Fibroblast of pulmonary artery (primary cell): ENCODE results near the gene GALNT18.
"Not testable (repeated sequence)": the region's sequence is repeated elsewhere in the genome, so short reads cannot be mapped to it uniquely, and the experiment has no call there.

Source experiments
- DNase-seq: peaks from one replicate; pipeline ENCODE4 v3.0.0-alpha.2; 2010; ENCODE audit warnings: low read depth
- H3K4me3 ChIP-seq: replicated peaks from 2 replicates; pipeline ENCODE4 v1.5.1; 2011; ENCODE audit warnings: low read depth, mild to moderate bottlenecking, control low read depth, low read length, moderate library complexity
- CTCF ChIP-seq: IDR thresholded peaks from 2 replicates; pipeline ENCODE4 v1.5.1; 2011; ENCODE audit warnings: mild to moderate bottlenecking, control low read depth, low read length, inconsistent platforms; ENCODE audit errors: missing control alignments

Gene GALNT18

DNA sequence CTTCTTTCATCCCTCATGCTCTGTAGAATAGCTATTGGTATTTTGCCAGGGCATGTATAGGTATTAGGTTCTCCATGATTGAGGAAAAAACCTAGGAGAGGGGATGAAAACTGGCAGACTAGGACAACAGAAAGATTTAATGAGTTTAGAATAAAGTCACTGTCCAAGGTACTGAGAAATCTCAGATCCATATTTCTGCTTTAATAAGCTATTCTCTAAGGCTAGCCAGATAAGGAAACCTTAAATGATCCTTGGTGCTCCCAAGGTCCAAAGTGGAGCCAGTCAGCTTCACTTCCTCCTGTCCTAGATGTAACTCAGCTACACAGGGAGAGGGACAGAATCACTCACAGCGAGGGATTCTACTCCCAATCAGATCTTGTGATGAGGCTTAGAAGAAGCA lies 255.0 kb downstream of the GALNT18 start:
- TF ChIP-seq CTCF, result no peak
- H3K4me3 ChIP-seq, result no peak overlapping the region
- DNase-seq, result peak; percentile 25

GRCh38 chr11:11363674-11364073 lies 258.1 kb downstream of the GALNT18 start:
- no peak for TF ChIP-seq CTCF
- no peak for DNase-seq

GRCh38 chr11:11359611-11360010 lies 262.2 kb downstream of the GALNT18 start:
- TF ChIP-seq CTCF, result no peak
- H3K4me3 ChIP-seq, result no peak overlapping the region
- no peak for DNase-seq

More at GRCh38 chr11:11363674-11364073, 258.1 kb downstream of the GALNT18 start:
- H3K4me3 ChIP-seq, result no peak overlapping the region

- no peak for DNase-seq
- no peak for TF ChIP-seq CTCF
These were observed 265.0 kb downstream of the GALNT18 start for GRCh38 chr11:11356842-11357241.

GRCh38 chr11:11352878-11353277 lies 268.9 kb downstream of the GALNT18 start, which contains the start of gene CSNK2A3:
Gene CSNK2A3, minus strand, starts transcription at chr11:11353250. Its CDS starts 131 bp downstream, at chr11:11353119.
- not testable (repeated sequence) for H3K4me3 ChIP-seq, DNase-seq

More at GRCh38 chr11:11356842-11357241, 265.0 kb downstream of the GALNT18 start:
- H3K4me3 ChIP-seq, result no peak overlapping the region

- H3K4me3 ChIP-seq, DNase-seq: not testable (repeated sequence)
These were observed 270.0 kb downstream of the GALNT18 start for GRCh38 chr11:11351851-11352250.

DNA sequence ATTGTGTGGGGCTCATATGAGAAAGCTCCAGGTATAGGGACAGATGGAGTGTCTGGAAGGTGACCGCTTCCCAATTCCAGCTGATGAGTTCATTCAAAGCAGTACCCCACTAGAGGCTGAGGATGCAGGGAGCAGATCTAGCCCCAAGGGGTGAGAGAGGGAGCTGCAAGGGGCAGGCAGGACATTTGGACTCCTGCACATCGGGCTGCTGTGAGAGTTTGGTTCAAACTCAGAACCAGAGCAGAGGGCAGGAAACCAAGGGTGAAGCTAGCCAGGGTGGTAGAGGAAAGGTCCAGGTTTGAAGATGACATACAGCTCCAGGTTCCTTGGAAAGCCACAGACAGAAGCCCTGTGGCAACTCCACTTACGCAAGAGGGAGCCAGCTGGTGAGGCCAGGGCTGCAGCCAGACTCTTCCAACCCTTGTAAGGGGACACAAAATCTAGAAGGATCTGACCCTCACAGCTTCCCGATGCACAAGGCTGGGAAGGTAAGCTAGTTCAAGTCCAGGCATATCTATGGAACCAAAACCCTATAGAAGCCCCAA lies 270.7 kb downstream of the GALNT18 start:
- no peak for TF ChIP-seq CTCF
- DNase-seq, result peak; percentile 2
- no peak overlapping the region for H3K4me3 ChIP-seq

DNA sequence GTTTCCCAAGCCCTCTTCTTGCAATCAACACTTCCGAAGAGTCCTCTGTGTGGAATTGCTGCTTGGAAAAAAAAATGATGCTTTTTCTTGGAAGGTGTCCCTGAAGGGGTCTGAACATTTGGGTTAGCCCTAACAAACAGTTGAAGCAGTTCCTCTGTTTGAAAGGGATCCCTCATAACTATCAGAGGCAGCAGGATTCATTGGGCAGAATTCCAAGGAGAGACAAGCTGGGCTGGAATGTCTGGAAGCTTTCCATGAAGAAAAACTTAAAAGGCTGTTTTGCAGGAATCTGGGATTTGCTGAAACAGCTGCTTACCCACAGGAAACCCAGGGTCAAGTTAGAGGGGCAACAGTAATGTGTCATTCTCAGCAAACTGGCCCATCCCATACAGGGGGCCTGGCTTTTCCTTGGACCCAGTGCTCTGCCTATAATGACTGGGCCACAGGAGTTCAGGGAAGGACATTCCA lies 271.9 kb downstream of the GALNT18 start:
- peak; percentile 81 for DNase-seq
- TF ChIP-seq CTCF, result no peak
- H3K4me3 ChIP-seq, result no peak overlapping the region
